Thoracic aorta (tissue), 2 donors: ENCODE measurements around the gene ZNF503. TPM values are rescaled to one million over a fixed set of nuclear protein-coding genes. Genes with fewer than 3 reads are reported as not detected.

Experiments used
- ATAC-seq: fragments of 150-250 bp; one replicate; pipeline ENCODE4 v1.8.0; 2017; ENCODE audit warnings: low read depth; ENCODE audit not compliant: insufficient number of reproducible peaks, low FRiP score
- DNase-seq: peaks from one replicate; pipeline ENCODE4 v3.0.0-alpha.2; 2020; ENCODE audit warnings: low spot score
- H3K27ac ChIP-seq, 2 donors: fragments of 200-600 bp; sonication (generic); 1 replicate in 1 of 2; 2 replicates in 1 of 2; pipeline ENCODE4 v1.5.1; 2016; ENCODE audit warnings: mild to moderate bottlenecking in 2 of 2, moderate library complexity in 2 of 2
- H3K27me3 ChIP-seq: fragments of 200-600 bp; sonication (generic); replicated peaks from 2 replicates; pipeline ENCODE4 v1.6.0; 2016; ENCODE audit warnings: mild to moderate bottlenecking; ENCODE audit not compliant: insufficient read depth
- H3K36me3 ChIP-seq: fragments of 200-600 bp; sonication (generic); one replicate; pipeline ENCODE4 v1.5.1; 2016
- H3K4me1 ChIP-seq, 2 donors: fragments of 200-600 bp; sonication (generic); 1 replicate in 1 of 2; 2 replicates in 1 of 2; pipeline versions ENCODE4 v1.5.1 to v1.6.0; 2016; ENCODE audit warnings: low read depth in 2 of 2, mild to moderate bottlenecking in 1 of 2; ENCODE audit not compliant: control insufficient read depth in 1 of 2
- H3K4me3 ChIP-seq: fragments of 200-600 bp; sonication (generic); 2 replicates; pipeline ENCODE4 v1.5.1; 2016; ENCODE audit warnings: mild to moderate bottlenecking
- H3K9me3 ChIP-seq: fragments of 200-600 bp; sonication (generic); 2 replicates; pipeline ENCODE4 v1.5.1; 2016
- CTCF ChIP-seq: fragments of 200-600 bp; sonication (generic); IDR thresholded peaks from one replicate; pipeline ENCODE4 v1.5.1; 2019; ENCODE audit warnings: antibody characterized with exemption
- total RNA-seq, 2 donors: library from RNA; depleted of rRNA; stranded (reverse); fragments of >200 nt; gene quantifications; one replicate each; pipeline versions ENCODE4 v1.1.0 to v1.2.3, GENCODE V29; 2016

Gene ZNF503, protein sequence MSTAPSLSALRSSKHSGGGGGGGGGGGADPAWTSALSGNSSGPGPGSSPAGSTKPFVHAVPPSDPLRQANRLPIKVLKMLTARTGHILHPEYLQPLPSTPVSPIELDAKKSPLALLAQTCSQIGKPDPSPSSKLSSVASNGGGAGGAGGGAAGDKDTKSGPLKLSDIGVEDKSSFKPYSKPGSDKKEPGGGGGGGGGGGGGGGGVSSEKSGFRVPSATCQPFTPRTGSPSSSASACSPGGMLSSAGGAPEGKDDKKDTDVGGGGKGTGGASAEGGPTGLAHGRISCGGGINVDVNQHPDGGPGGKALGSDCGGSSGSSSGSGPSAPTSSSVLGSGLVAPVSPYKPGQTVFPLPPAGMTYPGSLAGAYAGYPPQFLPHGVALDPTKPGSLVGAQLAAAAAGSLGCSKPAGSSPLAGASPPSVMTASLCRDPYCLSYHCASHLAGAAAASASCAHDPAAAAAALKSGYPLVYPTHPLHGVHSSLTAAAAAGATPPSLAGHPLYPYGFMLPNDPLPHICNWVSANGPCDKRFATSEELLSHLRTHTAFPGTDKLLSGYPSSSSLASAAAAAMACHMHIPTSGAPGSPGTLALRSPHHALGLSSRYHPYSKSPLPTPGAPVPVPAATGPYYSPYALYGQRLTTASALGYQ
- 10 to 100 TPM; 28.8 to 42.3 TPM for total RNA-seq

- Histone ChIP-seq H3K9me3 (no peaks in the 10 kb centered on the region), H3K27me3 (no peaks in the 10 kb centered on the region), H3K4me1 (peaks cover 0 to 31% of the 10 kb centered on the region in 2 donors), H3K36me3 (peaks cover 5% of the 10 kb centered on the region), H3K4me3 (peak within 1 kb of the TSS; percentile 84), H3K27ac (peak within 1 kb of the TSS; percentile 99)
- DNase-seq (peak; percentile 91), ATAC-seq (peak; percentile 69)
- peak; percentile 46 for TF ChIP-seq CTCF
Observed at GRCh38 chr10:75401569-75402485, at the start of gene ZNF503. Gene ZNF503 (minus strand): TSS chr10:75401764. CDS start chr10:75401419, 345 bp downstream.

GRCh38 chr10:75450644-75451640 is 49.4 kb upstream of the ZNF503 start:
- Histone ChIP-seq H3K27me3 (no peaks in the 10 kb centered on the region), H3K4me1 (peaks cover 7 to 23% of the 10 kb centered on the region in 2 donors), H3K36me3 (no peaks in the 10 kb centered on the region), H3K4me3 (no peak overlapping the region), H3K27ac (peak overlapping the region in 1 of 2 donors; percentile 30), H3K9me3 (no peaks in the 10 kb centered on the region)
- DNase-seq = no peak
- no peak for TF ChIP-seq CTCF
- no peak for ATAC-seq

DNA sequence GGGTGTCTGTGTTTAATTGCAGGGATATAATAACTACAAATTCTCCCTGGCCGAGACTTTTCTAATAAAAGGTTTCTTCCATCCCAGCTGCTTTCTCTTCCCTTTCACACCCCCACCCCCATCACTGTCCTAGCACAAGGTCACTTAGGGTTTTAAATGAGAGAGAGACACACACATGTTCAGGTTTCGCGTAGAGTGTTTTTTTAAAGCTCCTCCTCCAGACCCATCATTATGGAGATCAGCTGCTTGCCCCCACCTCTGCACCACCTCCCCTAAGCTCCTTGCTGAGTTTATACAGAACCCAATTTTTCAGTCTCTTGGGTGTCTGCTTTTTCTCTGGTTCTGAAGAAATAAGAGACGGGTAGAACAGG is 48.5 kb upstream of the ZNF503 start:
- Histone ChIP-seq H3K4me3 (no peak overlapping the region), H3K4me1 (peaks cover 7 to 23% of the 10 kb centered on the region in 2 donors), H3K27ac (no peak overlapping the region), H3K9me3 (no peaks in the 10 kb centered on the region), H3K36me3 (no peaks in the 10 kb centered on the region), H3K27me3 (no peaks in the 10 kb centered on the region)
- no peak for ATAC-seq
- no peak for TF ChIP-seq CTCF
- no peak for DNase-seq

GRCh38 chr10:75449382-75450074 is 48.0 kb upstream of the ZNF503 start:
- no peak overlapping the region for H3K4me3 ChIP-seq
- ATAC-seq (no peak), DNase-seq (no peak)
- no peak for TF ChIP-seq CTCF
- no peaks in the 10 kb centered on the region for H3K36me3 ChIP-seq
- no peak overlapping the region for H3K27ac ChIP-seq
- H3K4me1 ChIP-seq = peaks cover 7 to 23% of the 10 kb centered on the region in 2 donors
- no peaks in the 10 kb centered on the region for H3K27me3 ChIP-seq
- H3K9me3 ChIP-seq = no peaks in the 10 kb centered on the region
